GM12873 (cell line): ENCODE results near the gene SLC28A1.

ENCODE experiments used
- TF ChIP-seq, protein P1 (sequence below): IDR thresholded peaks from 2 replicates; pipeline ENCODE4 v1.5.1; 2012; ENCODE audit warnings: low read depth, mild to moderate bottlenecking, moderate library complexity, low read length, control low read depth; ENCODE audit not compliant: insufficient read depth; ENCODE audit errors: missing control alignments

Gene SLC28A1

DNA sequence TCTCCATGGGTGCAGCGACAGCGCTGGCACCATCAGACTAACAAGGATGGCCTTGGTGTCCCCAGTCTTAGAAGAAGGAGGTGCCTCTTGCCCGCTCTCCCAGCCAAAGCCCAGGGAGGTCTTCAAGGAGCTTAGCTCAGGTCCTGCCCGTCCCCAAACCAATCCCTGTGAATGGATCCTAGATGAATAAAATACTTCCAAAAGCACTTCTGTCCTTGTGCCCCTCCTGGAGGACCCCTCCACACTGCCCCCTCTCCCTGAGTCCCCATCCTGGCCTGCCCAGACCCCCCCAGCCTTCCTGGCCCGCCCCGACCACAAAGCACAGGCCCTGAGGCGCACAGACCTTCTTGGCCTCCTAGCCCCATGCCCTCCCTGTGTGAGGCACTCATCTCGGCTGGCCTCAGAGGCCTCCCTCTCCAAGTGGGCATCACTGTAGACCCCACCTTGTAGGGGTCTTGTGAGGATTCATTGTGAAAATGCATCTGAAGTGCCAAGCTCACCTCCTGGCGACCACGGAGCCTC, 8.4 kb downstream of the SLC28A1 start:
- TF ChIP-seq, protein P1, sequence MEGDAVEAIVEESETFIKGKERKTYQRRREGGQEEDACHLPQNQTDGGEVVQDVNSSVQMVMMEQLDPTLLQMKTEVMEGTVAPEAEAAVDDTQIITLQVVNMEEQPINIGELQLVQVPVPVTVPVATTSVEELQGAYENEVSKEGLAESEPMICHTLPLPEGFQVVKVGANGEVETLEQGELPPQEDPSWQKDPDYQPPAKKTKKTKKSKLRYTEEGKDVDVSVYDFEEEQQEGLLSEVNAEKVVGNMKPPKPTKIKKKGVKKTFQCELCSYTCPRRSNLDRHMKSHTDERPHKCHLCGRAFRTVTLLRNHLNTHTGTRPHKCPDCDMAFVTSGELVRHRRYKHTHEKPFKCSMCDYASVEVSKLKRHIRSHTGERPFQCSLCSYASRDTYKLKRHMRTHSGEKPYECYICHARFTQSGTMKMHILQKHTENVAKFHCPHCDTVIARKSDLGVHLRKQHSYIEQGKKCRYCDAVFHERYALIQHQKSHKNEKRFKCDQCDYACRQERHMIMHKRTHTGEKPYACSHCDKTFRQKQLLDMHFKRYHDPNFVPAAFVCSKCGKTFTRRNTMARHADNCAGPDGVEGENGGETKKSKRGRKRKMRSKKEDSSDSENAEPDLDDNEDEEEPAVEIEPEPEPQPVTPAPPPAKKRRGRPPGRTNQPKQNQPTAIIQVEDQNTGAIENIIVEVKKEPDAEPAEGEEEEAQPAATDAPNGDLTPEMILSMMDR, result no peak

DNA sequence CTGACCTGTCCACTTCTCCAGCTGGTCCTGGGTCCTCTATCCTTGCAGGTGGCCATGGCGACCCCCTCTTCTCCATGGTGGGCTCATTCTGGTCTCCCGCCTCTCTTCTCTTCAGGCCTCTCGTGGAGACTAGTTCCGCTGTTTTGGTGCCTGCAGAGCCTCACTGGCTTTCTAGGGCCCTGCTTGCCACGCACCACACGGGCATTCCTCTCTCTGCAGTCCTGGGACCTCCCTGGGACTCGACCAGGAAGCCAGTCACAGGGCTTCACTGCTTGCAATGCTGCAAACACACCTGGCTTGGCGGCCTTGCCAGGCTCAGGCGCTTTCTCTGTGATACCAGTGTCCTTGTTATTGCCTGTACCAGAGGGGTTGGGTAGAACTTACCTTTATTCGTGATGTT, 9.1 kb downstream of the SLC28A1 start:
- TF ChIP-seq, protein P1, result no peak

DNA sequence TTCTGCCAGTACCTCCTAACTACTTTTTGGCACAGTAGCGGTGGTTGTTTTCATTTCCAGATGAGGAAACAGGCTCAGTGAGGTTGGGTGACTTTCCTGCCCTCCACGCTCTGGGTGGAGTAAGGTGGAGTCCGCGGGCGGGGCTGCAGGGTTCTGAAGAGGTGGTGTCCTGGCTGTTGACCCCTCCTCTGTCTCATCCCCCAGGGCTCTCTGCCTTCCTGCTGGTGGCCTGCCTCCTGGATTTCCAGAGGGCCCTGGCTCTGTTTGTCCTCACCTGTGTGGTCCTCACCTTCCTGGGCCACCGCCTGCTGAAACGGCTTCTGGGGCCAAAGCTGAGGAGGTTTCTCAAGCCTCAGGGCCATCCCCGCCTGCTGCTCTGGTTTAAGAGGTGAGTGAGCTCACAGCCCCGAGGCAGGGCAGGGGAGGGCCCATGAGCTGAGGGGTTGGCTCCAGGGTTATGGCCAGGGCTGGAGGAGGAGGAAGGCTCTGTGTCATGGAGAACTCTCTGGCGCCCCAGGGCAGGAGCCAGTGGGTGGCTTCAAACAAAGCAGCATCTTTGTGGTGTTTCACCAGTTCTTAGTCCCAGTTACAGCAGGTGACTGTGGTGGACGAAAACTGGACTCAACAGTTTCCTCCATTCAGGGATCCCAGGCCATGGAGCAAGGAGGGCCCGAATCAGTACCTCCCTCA, 10.4 kb downstream of the SLC28A1 start:
- TF ChIP-seq, protein P1, result no peak

DNA sequence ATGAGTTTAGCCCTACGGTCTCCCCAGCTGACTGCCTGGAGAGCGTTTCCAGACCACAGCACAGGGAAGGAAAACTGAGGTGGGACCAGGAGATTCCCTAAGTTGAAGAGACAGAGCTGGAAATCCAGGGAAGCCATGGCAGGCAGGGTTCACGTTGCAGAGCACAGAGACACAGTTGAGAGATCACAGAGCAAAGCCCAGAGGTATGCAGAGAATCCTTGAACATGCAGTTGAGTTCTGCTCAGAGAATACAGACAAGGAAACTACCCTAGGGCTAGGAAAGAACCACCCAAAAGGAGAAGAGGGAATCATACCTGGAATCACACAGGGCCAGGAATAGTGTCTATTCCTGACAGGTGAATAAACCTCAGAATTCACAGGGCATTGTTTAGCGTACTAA, 14.3 kb downstream of the SLC28A1 start:
- TF ChIP-seq, protein P1, result no peak

DNA sequence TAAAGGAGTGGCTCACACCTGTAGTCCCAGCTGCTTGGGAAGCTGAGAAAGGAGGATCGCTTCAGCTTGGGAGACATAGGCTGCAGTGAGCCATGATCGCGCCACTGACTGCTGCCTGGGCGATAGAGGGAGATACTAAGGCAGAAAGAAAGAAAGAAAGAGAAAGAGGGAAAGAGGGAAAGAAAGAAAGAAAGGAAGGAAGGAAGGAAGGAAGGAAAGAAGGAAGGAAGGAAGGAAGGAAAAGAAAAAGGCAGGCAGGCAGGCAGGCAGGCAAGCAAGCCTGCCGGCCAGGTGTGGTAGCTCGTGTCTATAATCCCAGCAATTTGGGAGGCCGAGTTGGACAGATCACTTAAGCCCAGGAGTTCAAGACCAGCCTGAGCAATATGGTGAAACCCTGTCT, 15.3 kb downstream of the SLC28A1 start:
- TF ChIP-seq, protein P1, result no peak

DNA sequence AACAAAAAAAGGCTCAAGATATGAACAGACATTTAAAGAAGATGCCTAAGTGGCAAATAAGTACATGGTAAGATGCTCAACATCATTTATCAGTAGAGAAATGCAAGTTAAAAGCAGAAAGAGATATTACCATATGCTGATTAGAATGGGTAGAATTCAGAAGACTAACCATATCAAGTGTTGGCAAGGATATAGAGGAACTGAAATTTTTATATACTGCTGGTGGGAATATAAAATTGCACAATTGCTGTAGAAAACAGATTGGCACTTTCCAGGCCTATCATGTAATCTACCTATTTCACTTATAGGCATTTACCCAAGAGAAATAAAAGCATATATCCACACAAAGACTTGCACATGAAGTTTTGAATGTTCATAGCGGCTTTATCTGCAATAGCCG, 17.1 kb downstream of the SLC28A1 start:
- TF ChIP-seq, protein P1, result no peak

DNA sequence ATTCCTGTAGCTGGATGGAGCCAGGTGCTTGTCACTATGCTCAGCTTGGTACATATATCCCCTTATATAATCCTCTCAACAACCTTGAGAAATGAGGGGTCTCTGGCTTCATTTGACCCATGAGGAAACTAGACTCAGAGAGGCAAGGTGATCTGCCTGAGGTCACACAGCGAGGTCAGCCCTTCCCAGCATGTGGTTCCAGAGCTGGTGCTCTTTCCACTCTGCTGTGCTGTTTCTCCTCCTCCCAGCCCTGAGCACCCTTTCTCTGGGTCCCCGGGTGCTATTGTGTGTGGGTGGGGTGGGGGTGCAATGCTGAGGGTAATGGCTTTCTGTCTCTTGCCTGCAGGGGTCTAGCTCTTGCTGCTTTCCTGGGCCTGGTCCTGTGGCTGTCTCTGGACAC, 19.3 kb downstream of the SLC28A1 start:
- TF ChIP-seq, protein P1, result no peak

DNA sequence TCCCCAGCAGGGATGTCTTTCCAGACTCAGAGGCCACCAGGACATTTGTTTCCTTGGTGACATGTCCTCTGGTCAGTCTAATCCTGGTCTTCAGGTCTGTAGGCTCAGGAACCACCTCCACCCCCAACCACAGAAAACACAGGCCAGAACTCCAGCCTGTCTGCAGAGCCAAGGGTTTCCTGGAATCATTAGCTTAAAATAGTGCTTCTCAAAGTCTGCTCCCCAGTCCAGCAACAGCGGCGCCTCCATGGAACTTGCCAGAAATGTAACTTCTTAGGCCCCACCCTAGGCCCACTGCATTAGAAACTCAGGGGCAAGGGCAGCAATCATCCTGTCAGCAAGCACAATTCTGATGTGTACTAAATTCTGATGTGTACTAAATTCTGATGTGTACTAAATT, 20.0 kb downstream of the SLC28A1 start:
- TF ChIP-seq, protein P1, result no peak
